Trophoblast cell (in vitro differentiated cells and primary cell): ENCODE data around the gene LRRC63.

ENCODE experiments used
- DNase-seq, 2 donors: peaks; one replicate each; pipeline ENCODE4 v3.0.0-alpha.2; 2016
- H2AFZ ChIP-seq: 2 replicates; pipeline ENCODE4 v1.6.1; 2013; ENCODE audit warnings: low read length, moderate library complexity, mild to moderate bottlenecking; ENCODE audit not compliant: insufficient read depth, poor library complexity
- H2AK5ac ChIP-seq: 2 replicates; pipeline ENCODE4 v1.6.1; 2013; ENCODE audit warnings: mild to moderate bottlenecking, low read length
- H2BK120ac ChIP-seq: 2 replicates; pipeline ENCODE4 v1.6.1; 2013; ENCODE audit warnings: low read length, mild to moderate bottlenecking, moderate library complexity; ENCODE audit not compliant: insufficient read depth, poor library complexity
- H2BK12ac ChIP-seq: 2 replicates; pipeline ENCODE4 v1.6.1; 2013; ENCODE audit warnings: mild to moderate bottlenecking, low read length, moderate library complexity
- H2BK5ac ChIP-seq: 2 replicates; pipeline ENCODE4 v1.6.1; 2013; ENCODE audit warnings: low read length, low read depth, moderate library complexity, mild to moderate bottlenecking; ENCODE audit not compliant: poor library complexity
- H3K14ac ChIP-seq: 2 replicates; pipeline ENCODE4 v1.6.1; 2013; ENCODE audit warnings: mild to moderate bottlenecking, low read length
- H3K18ac ChIP-seq: 2 replicates; pipeline ENCODE4 v1.6.1; 2013; ENCODE audit warnings: mild to moderate bottlenecking, low read length
- H3K23ac ChIP-seq: 2 replicates; pipeline ENCODE4 v1.6.1; 2013; ENCODE audit warnings: low read length
- H3K27ac ChIP-seq: 2 replicates; pipeline ENCODE4 v1.5.1; 2013; ENCODE audit warnings: low read depth, mild to moderate bottlenecking, inconsistent platforms, low read length, moderate library complexity
- H3K27me3 ChIP-seq: 2 replicates; pipeline ENCODE4 v1.6.1; 2013; ENCODE audit warnings: inconsistent platforms, mild to moderate bottlenecking, low read length, moderate library complexity; ENCODE audit not compliant: insufficient read depth
- H3K36me3 ChIP-seq, 2 experiments: 1 replicate in 1 of 2; 2 replicates in 1 of 2; pipeline ENCODE4 v1.6.1; 2013; ENCODE audit warnings: low read length in 2 of 2, mild to moderate bottlenecking in 2 of 2, moderate library complexity in 1 of 2; ENCODE audit not compliant: insufficient read depth in 2 of 2, control insufficient read depth in 1 of 2
- H3K4ac ChIP-seq: 2 replicates; pipeline ENCODE4 v1.6.1; 2013; ENCODE audit warnings: low read depth, mild to moderate bottlenecking, low read length, moderate library complexity
- H3K4me1 ChIP-seq, 2 experiments: 1 replicate in 1 of 2; 2 replicates in 1 of 2; pipeline ENCODE4 v1.6.1; 2013; ENCODE audit warnings: low read length in 2 of 2, mild to moderate bottlenecking in 2 of 2, moderate library complexity in 1 of 2; ENCODE audit not compliant: insufficient read depth in 2 of 2, control insufficient read depth in 1 of 2
- H3K4me2 ChIP-seq: 2 replicates; pipeline ENCODE4 v1.6.1; 2013; ENCODE audit warnings: inconsistent platforms, mild to moderate bottlenecking, low read length, moderate library complexity
- H3K4me3 ChIP-seq: 2 replicates; pipeline ENCODE4 v1.5.1; 2013; ENCODE audit warnings: mild to moderate bottlenecking, low read depth, low read length, inconsistent platforms
- H3K79me1 ChIP-seq: one replicate; pipeline ENCODE4 v1.6.1; 2013; ENCODE audit warnings: low read length
- H3K79me2 ChIP-seq: 2 replicates; pipeline ENCODE4 v1.6.1; 2013; ENCODE audit warnings: low read length, mild to moderate bottlenecking; ENCODE audit not compliant: control insufficient read depth, insufficient read depth, poor library complexity
- H3K9ac ChIP-seq: 2 replicates; pipeline ENCODE4 v1.6.1; 2013; ENCODE audit warnings: mild to moderate bottlenecking, low read length
- H3K9me3 ChIP-seq: 2 replicates; pipeline ENCODE4 v1.6.1; 2013; ENCODE audit warnings: low read depth, mild to moderate bottlenecking, control low read depth, inconsistent platforms, low read length; ENCODE audit not compliant: insufficient read depth
- H4K12ac ChIP-seq: 2 replicates; pipeline ENCODE4 v1.6.1; 2013; ENCODE audit warnings: low read depth, mild to moderate bottlenecking, low read length, moderate library complexity
- H4K8ac ChIP-seq: 2 replicates; pipeline ENCODE4 v1.6.1; 2013; ENCODE audit warnings: low read depth, mild to moderate bottlenecking, low read length, moderate library complexity
- H4K91ac ChIP-seq: one replicate; pipeline ENCODE4 v1.6.1; 2013; ENCODE audit warnings: low read depth, mild to moderate bottlenecking, low read length, moderate library complexity
- WGBS: extraction: QIAGEN DNeasy Blood & Tissue Kit; methylation state at CpG from one replicate; pipeline ENCODE4 v1.1.7; 2013; ENCODE audit warnings: missing lambda C conversion rate; ENCODE audit not compliant: insufficient read length, insufficient coverage; ENCODE audit errors: extremely low coverage; 5-methylcytosine and 5-hydroxymethylcytosine counted together

The LRRC63 gene

GRCh38 chr13:46166224-46166584 lies 45.5 kb upstream of the LRRC63 start:
- Histone ChIP-seq H3K9me3 (peaks cover 5% of the 10 kb centered on the region), H4K91ac (no peak overlapping the region), H3K9ac (no peak overlapping the region), H3K79me2 (peaks cover 9% of the 10 kb centered on the region), H3K4ac (peak overlapping the region; percentile 29), H2AFZ (no peak overlapping the region), H3K14ac (no peak overlapping the region), H3K23ac (no peak overlapping the region), H3K36me3 (peaks cover 6 to 9% of the 10 kb centered on the region in 2 experiments), H4K8ac (no peak overlapping the region), H3K27ac (no peak overlapping the region), H3K4me1 (peaks cover 14 to 21% of the 10 kb centered on the region in 2 experiments), H3K79me1 (no peaks in the 10 kb centered on the region), H2AK5ac (no peak overlapping the region), H3K4me2 (no peak overlapping the region), H2BK120ac (no peak overlapping the region), H2BK5ac (no peak overlapping the region), H2BK12ac (no peak overlapping the region), H3K27me3 (no peaks in the 10 kb centered on the region), H4K12ac (no peak overlapping the region), H3K18ac (no peak overlapping the region), H3K4me3 (no peak overlapping the region)
- no CpG with 5 or more reads among the region's 1 CpG for WGBS
- no peak for DNase-seq

GRCh38 chr13:46166947-46167610 lies 44.6 kb upstream of the LRRC63 start:
- no peak overlapping the region for H3K18ac ChIP-seq
- peaks cover 13% of the 10 kb centered on the region for H3K79me2 ChIP-seq
- no peak overlapping the region for H3K9ac ChIP-seq

GRCh38 chr13:46168341-46168740 lies 43.4 kb upstream of the LRRC63 start:
- Histone ChIP-seq H2AK5ac (no peak overlapping the region), H3K36me3 (peaks cover 7 to 11% of the 10 kb centered on the region in 2 experiments), H3K79me1 (peaks cover 3% of the 10 kb centered on the region), H3K14ac (no peak overlapping the region), H2BK120ac (no peak overlapping the region), H3K4me1 (peaks cover 19 to 32% of the 10 kb centered on the region in 2 experiments), H2BK12ac (no peak overlapping the region), H3K27ac (no peak overlapping the region), H2AFZ (no peak overlapping the region), H3K4me2 (no peak overlapping the region), H3K27me3 (no peaks in the 10 kb centered on the region), H3K23ac (no peak overlapping the region), H4K91ac (no peak overlapping the region), H3K4me3 (no peak overlapping the region), H3K9ac (no peak overlapping the region), H4K8ac (no peak overlapping the region), H3K4ac (no peak overlapping the region), H3K18ac (no peak overlapping the region), H3K79me2 (peaks cover 13% of the 10 kb centered on the region), H4K12ac (no peak overlapping the region), H3K9me3 (no peaks in the 10 kb centered on the region), H2BK5ac (no peak overlapping the region)
- DNase-seq = peak; percentile 81 to 88
- WGBS = no CpG with 5 or more reads among the region's 8 CpGs

More at GRCh38 chr13:46166947-46167610, 44.6 kb upstream of the LRRC63 start:
- Histone ChIP-seq H2BK12ac (no peak overlapping the region), H3K4me2 (no peak overlapping the region), H4K12ac (no peak overlapping the region), H3K4me3 (no peak overlapping the region), H4K8ac (no peak overlapping the region), H3K4me1 (peaks cover 19 to 28% of the 10 kb centered on the region in 2 experiments), H3K14ac (no peak overlapping the region), H3K4ac (peak overlapping the region; percentile 88), H2AK5ac (no peak overlapping the region), H3K27ac (no peak overlapping the region), H3K79me1 (peaks cover 3% of the 10 kb centered on the region), H3K9me3 (peaks cover 5% of the 10 kb centered on the region), H2BK120ac (no peak overlapping the region), H2AFZ (no peak overlapping the region), H3K36me3 (peaks cover 9 to 11% of the 10 kb centered on the region in 2 experiments), H3K23ac (no peak overlapping the region), H3K27me3 (no peaks in the 10 kb centered on the region), H4K91ac (no peak overlapping the region), H2BK5ac (no peak overlapping the region)
- no peak for DNase-seq
- no CpG with 5 or more reads among the region's 3 CpGs for WGBS

- H4K12ac ChIP-seq = no peak overlapping the region
- no CpG with 5 or more reads among the region's 1 CpG for WGBS
- no peak overlapping the region for H3K27ac ChIP-seq
- no peak overlapping the region for H3K23ac ChIP-seq
- no peak overlapping the region for H3K4me3 ChIP-seq
- H3K18ac ChIP-seq = no peak overlapping the region
- no peak overlapping the region for H2BK120ac ChIP-seq
- H3K4me2 ChIP-seq = no peak overlapping the region
- peaks cover 13% of the 10 kb centered on the region for H3K79me2 ChIP-seq
- no peak overlapping the region for H3K4ac ChIP-seq
- no peaks in the 10 kb centered on the region for H3K27me3 ChIP-seq
- H3K4me1 ChIP-seq = peaks cover 19 to 34% of the 10 kb centered on the region in 2 experiments
- no peak overlapping the region for H2BK5ac ChIP-seq
- H3K79me1 ChIP-seq = peaks cover 3% of the 10 kb centered on the region
- H3K14ac ChIP-seq = no peak overlapping the region
- H3K36me3 ChIP-seq = peaks cover 7 to 14% of the 10 kb centered on the region in 2 experiments
- no peaks in the 10 kb centered on the region for H3K9me3 ChIP-seq
- no peak overlapping the region for H2BK12ac ChIP-seq
- H2AK5ac ChIP-seq = no peak overlapping the region
- no peak overlapping the region for H2AFZ ChIP-seq
- H4K91ac ChIP-seq = no peak overlapping the region
- peak in 1 of 2 donors; percentile 46 for DNase-seq
- H4K8ac ChIP-seq = no peak overlapping the region
- no peak overlapping the region for H3K9ac ChIP-seq
Measured at GRCh38 chr13:46168783-46169182, 42.9 kb upstream of the LRRC63 start.
